ENCODE measurements around the gene PKLR. TPM values are rescaled to one million over a fixed set of nuclear protein-coding genes. Genes with fewer than 3 reads are reported as not detected.

PKLR gene
- total and polyA plus RNA-seq, 2 donors (not counting 3 experiments of a cell fraction or from before 2014, with no cell fraction given), result not detected

- Histone ChIP-seq H3K36me3 (ENCODE audit: control insufficient read depth in 2 of 2, extremely low read depth in 1 of 2, insufficient read depth in 2 of 2, low read length in 2 of 2) (peaks cover 13 to 30% of the 10 kb centered on the region in 2 experiments), H2AFZ (ENCODE audit: low read depth, low read length) (no peak overlapping the region), H4K20me1 (replicated peaks; ENCODE audit: control insufficient read depth, extremely low read depth, insufficient read depth, low read length) (no peaks in the 10 kb centered on the region), H3K9me3 (replicated peaks; ENCODE audit: control insufficient read depth, insufficient read depth, low read length) (no peaks in the 10 kb centered on the region), H3K4me1 (ENCODE audit: control insufficient read depth, extremely low read depth, insufficient read depth, low read length) (peaks cover 8% of the 10 kb centered on the region), H3K9me1 (replicated peaks; ENCODE audit: control insufficient read depth, extremely low read depth, insufficient read depth, low read length) (no peaks in the 10 kb centered on the region), H3K4me2 (ENCODE audit: insufficient read depth, low read length) (no peak overlapping the region), H3K9ac (replicated peaks; ENCODE audit: extremely low read depth, insufficient read depth, low read length) (no peak overlapping the region), H3K27ac (ENCODE audit: insufficient read depth, low read depth, low read length) (no peak overlapping the region), H3K79me2 (ENCODE audit: control insufficient read depth, insufficient read depth, low read length) (peaks cover 17% of the 10 kb centered on the region), H3K4me3 (replicated peaks in 1 of 3; ENCODE audit: insufficient read depth in 1 of 3, low read depth in 1 of 3, low read length in 3 of 3) (no peak overlapping the region), H3K27me3 (ENCODE audit: control insufficient read depth in 2 of 2, insufficient read depth in 2 of 2, low read length in 2 of 2) (no peaks in the 10 kb centered on the region)
- TF ChIP-seq POLR2A (IDR thresholded peaks at IDR 0.05; ENCODE audit: low read depth, low read length) (no peak), JUN (IDR thresholded peaks at IDR 0.05; ENCODE audit: borderline replicate concordance, insufficient read depth, insufficient read length, low read depth) (no peak), MYC (IDR thresholded peaks at IDR 0.05; ENCODE audit: low read depth, low read length) (no peak), FOS (IDR thresholded peaks at IDR 0.05; ENCODE audit: borderline replicate concordance, insufficient read depth, low read length) (no peak), POLR2AphosphoS5 (IDR thresholded peaks at IDR 0.05; ENCODE audit: insufficient read depth, low read depth, low read length) (no peak), EZH2 (IDR thresholded peaks at IDR 0.05; ENCODE audit: borderline replicate concordance, low read depth, low read length, severe bottlenecking) (no peak), CTCF (IDR thresholded peaks at IDR 0.05; ENCODE audit: extremely low read depth in 1 of 2, insufficient read depth in 1 of 2, low read depth in 1 of 2, low read length in 2 of 2) (no peak), MAX (IDR thresholded peaks at IDR 0.05; ENCODE audit: insufficient read depth, insufficient read length) (no peak), GATA2 (IDR thresholded peaks at IDR 0.05; ENCODE audit: insufficient read depth, insufficient read length, low read depth, low read length) (no peak)
- FAIRE-seq (no peak), DNase-seq (ENCODE audit: low read depth, low spot score) (no peak)
- no TSS peak for BruUV-seq (replicated peaks)
- dilution Hi-C loops (cut with MboI; ENCODE audit: extremely low pct_ligation_motif_present, low sequenced_read_pairs) (no loop called here), intact Hi-C loops (cut with micrococcal nuclease) (no loop called here)
- ChIA-PET CTCF (interaction anchor here (1.0 to 1.1 kb wide), 2 partner anchors 10 to 12 kb away, joined by 4 to 6 read pairs; partner anchors contain the start of gene CLK2), POLR2A (interaction anchor here (0.8 kb wide), 1 partner anchor 10 kb away, joined by 4 read pairs; the partner anchor contains the start of gene CLK2)
Observed at GRCh38 chr1:155263067-155263466, 38.2 kb downstream of the PKLR start.
